ENCODE data around the gene CIB2.

The CIB2 gene

GRCh38 chr15:78064544-78064943, 66.7 kb downstream of the CIB2 start:
- Histone ChIP-seq H3K4me3 (ENCODE audit: low read length) (no peak overlapping the region), H3K9me3 (ENCODE audit: control insufficient read depth, low read length) (no peaks in the 10 kb centered on the region), H3K36me3 (ENCODE audit: control insufficient read depth, insufficient read depth, low read length) (no peaks in the 10 kb centered on the region), H3K4me1 (ENCODE audit: control insufficient read depth, insufficient read depth, low read length) (peaks cover 72% of the 10 kb centered on the region), H3K9ac (ENCODE audit: low read length) (no peak overlapping the region), H3K27me3 (ENCODE audit: control insufficient read depth, insufficient read depth, low read length) (no peaks in the 10 kb centered on the region)

GRCh38 chr15:78063970-78064385, 67.3 kb downstream of the CIB2 start:
- no peaks in the 10 kb centered on the region for H3K9me3 ChIP-seq (ENCODE audit: control insufficient read depth, low read length)
- H3K4me1 ChIP-seq (ENCODE audit: control insufficient read depth, insufficient read depth, low read length), result peaks cover 73% of the 10 kb centered on the region
- no peaks in the 10 kb centered on the region for H3K36me3 ChIP-seq (ENCODE audit: control insufficient read depth, insufficient read depth, low read length)
- H3K4me3 ChIP-seq (ENCODE audit: low read length), result no peak overlapping the region
- no peak overlapping the region for H3K9ac ChIP-seq (ENCODE audit: low read length)
- no peaks in the 10 kb centered on the region for H3K27me3 ChIP-seq (ENCODE audit: control insufficient read depth, insufficient read depth, low read length)

GRCh38 chr15:78063217-78063616, 68.0 kb downstream of the CIB2 start:
- peaks cover 72% of the 10 kb centered on the region for H3K4me1 ChIP-seq (ENCODE audit: control insufficient read depth, insufficient read depth, low read length)

GRCh38 chr15:78061963-78062427, 69.2 kb downstream of the CIB2 start:
- H3K9ac ChIP-seq (ENCODE audit: low read length), result no peak overlapping the region
- no peak overlapping the region for H3K4me3 ChIP-seq (ENCODE audit: low read length)
- H3K9me3 ChIP-seq (ENCODE audit: control insufficient read depth, low read length), result no peaks in the 10 kb centered on the region
- H3K4me1 ChIP-seq (ENCODE audit: control insufficient read depth, insufficient read depth, low read length), result peaks cover 69% of the 10 kb centered on the region
- H3K27me3 ChIP-seq (ENCODE audit: control insufficient read depth, insufficient read depth, low read length), result no peaks in the 10 kb centered on the region
- H3K36me3 ChIP-seq (ENCODE audit: control insufficient read depth, insufficient read depth, low read length), result no peaks in the 10 kb centered on the region

More at GRCh38 chr15:78063217-78063616, 68.0 kb downstream of the CIB2 start:
- H3K27me3 ChIP-seq (ENCODE audit: control insufficient read depth, insufficient read depth, low read length), result no peaks in the 10 kb centered on the region
- H3K36me3 ChIP-seq (ENCODE audit: control insufficient read depth, insufficient read depth, low read length), result no peaks in the 10 kb centered on the region
- no peak overlapping the region for H3K9ac ChIP-seq (ENCODE audit: low read length)
- no peaks in the 10 kb centered on the region for H3K9me3 ChIP-seq (ENCODE audit: control insufficient read depth, low read length)
- H3K4me3 ChIP-seq (ENCODE audit: low read length), result no peak overlapping the region

- no peak overlapping the region for H3K9ac ChIP-seq (ENCODE audit: low read length)
- H3K4me1 ChIP-seq (ENCODE audit: control insufficient read depth, insufficient read depth, low read length), result peaks cover 69% of the 10 kb centered on the region
- no peaks in the 10 kb centered on the region for H3K36me3 ChIP-seq (ENCODE audit: control insufficient read depth, insufficient read depth, low read length)
Measured at GRCh38 chr15:78060232-78060631, 71.0 kb downstream of the CIB2 start.

GRCh38 chr15:78059110-78059839, 72.0 kb downstream of the CIB2 start:
- Histone ChIP-seq H3K27me3 (ENCODE audit: control insufficient read depth, insufficient read depth, low read length) (no peaks in the 10 kb centered on the region), H3K4me3 (ENCODE audit: low read length) (no peak overlapping the region), H3K9me3 (ENCODE audit: control insufficient read depth, low read length) (no peaks in the 10 kb centered on the region), H3K9ac (ENCODE audit: low read length) (no peak overlapping the region), H3K4me1 (ENCODE audit: control insufficient read depth, insufficient read depth, low read length) (peaks cover 71% of the 10 kb centered on the region), H3K36me3 (ENCODE audit: control insufficient read depth, insufficient read depth, low read length) (no peaks in the 10 kb centered on the region)

More at GRCh38 chr15:78060232-78060631, 71.0 kb downstream of the CIB2 start:
- Histone ChIP-seq H3K9me3 (ENCODE audit: control insufficient read depth, low read length) (no peaks in the 10 kb centered on the region), H3K4me3 (ENCODE audit: low read length) (no peak overlapping the region), H3K27me3 (ENCODE audit: control insufficient read depth, insufficient read depth, low read length) (no peaks in the 10 kb centered on the region)

GRCh38 chr15:78058401-78058935, 72.8 kb downstream of the CIB2 start:
- no peaks in the 10 kb centered on the region for H3K9me3 ChIP-seq (ENCODE audit: control insufficient read depth, low read length)
- H3K4me1 ChIP-seq (ENCODE audit: control insufficient read depth, insufficient read depth, low read length), result peaks cover 63% of the 10 kb centered on the region
- H3K36me3 ChIP-seq (ENCODE audit: control insufficient read depth, insufficient read depth, low read length), result peaks cover 4% of the 10 kb centered on the region
- H3K4me3 ChIP-seq (ENCODE audit: low read length), result no peak overlapping the region
- H3K27me3 ChIP-seq (ENCODE audit: control insufficient read depth, insufficient read depth, low read length), result no peaks in the 10 kb centered on the region
- H3K9ac ChIP-seq (ENCODE audit: low read length), result no peak overlapping the region

- Histone ChIP-seq H3K36me3 (ENCODE audit: control insufficient read depth, insufficient read depth, low read length) (peaks cover 7% of the 10 kb centered on the region), H3K4me1 (ENCODE audit: control insufficient read depth, insufficient read depth, low read length) (peaks cover 57% of the 10 kb centered on the region), H3K9me3 (ENCODE audit: control insufficient read depth, low read length) (no peaks in the 10 kb centered on the region), H3K9ac (ENCODE audit: low read length) (peak overlapping the region; percentile 10), H3K27me3 (ENCODE audit: control insufficient read depth, insufficient read depth, low read length) (no peaks in the 10 kb centered on the region), H3K4me3 (ENCODE audit: low read length) (no peak overlapping the region)
Measured at GRCh38 chr15:78057803-78058202, 73.4 kb downstream of the CIB2 start.

GRCh38 chr15:78056714-78057269, 74.5 kb downstream of the CIB2 start:
- H3K36me3 ChIP-seq (ENCODE audit: control insufficient read depth, insufficient read depth, low read length), result peaks cover 7% of the 10 kb centered on the region
- H3K4me1 ChIP-seq (ENCODE audit: control insufficient read depth, insufficient read depth, low read length), result peaks cover 65% of the 10 kb centered on the region
- peak overlapping the region; percentile 31 for H3K9ac ChIP-seq (ENCODE audit: low read length)
- no peaks in the 10 kb centered on the region for H3K27me3 ChIP-seq (ENCODE audit: control insufficient read depth, insufficient read depth, low read length)
- H3K4me3 ChIP-seq (ENCODE audit: low read length), result no peak overlapping the region
- H3K9me3 ChIP-seq (ENCODE audit: control insufficient read depth, low read length), result no peaks in the 10 kb centered on the region

- peak overlapping the region; percentile 31 for H3K9ac ChIP-seq (ENCODE audit: low read length)
- H3K4me3 ChIP-seq (ENCODE audit: low read length), result no peak overlapping the region
- H3K4me1 ChIP-seq (ENCODE audit: control insufficient read depth, insufficient read depth, low read length), result peaks cover 72% of the 10 kb centered on the region
- H3K27me3 ChIP-seq (ENCODE audit: control insufficient read depth, insufficient read depth, low read length), result no peaks in the 10 kb centered on the region
- no peaks in the 10 kb centered on the region for H3K9me3 ChIP-seq (ENCODE audit: control insufficient read depth, low read length)
- H3K36me3 ChIP-seq (ENCODE audit: control insufficient read depth, insufficient read depth, low read length), result peaks cover 7% of the 10 kb centered on the region
Measured at GRCh38 chr15:78055919-78056713, 75.1 kb downstream of the CIB2 start.

- H3K4me1 ChIP-seq (ENCODE audit: control insufficient read depth, insufficient read depth, low read length), result peaks cover 77% of the 10 kb centered on the region
- H3K9ac ChIP-seq (ENCODE audit: low read length), result no peak overlapping the region
- H3K4me3 ChIP-seq (ENCODE audit: low read length), result no peak overlapping the region
- H3K36me3 ChIP-seq (ENCODE audit: control insufficient read depth, insufficient read depth, low read length), result peaks cover 7% of the 10 kb centered on the region
- no peaks in the 10 kb centered on the region for H3K27me3 ChIP-seq (ENCODE audit: control insufficient read depth, insufficient read depth, low read length)
- H3K9me3 ChIP-seq (ENCODE audit: control insufficient read depth, low read length), result no peaks in the 10 kb centered on the region
Measured at GRCh38 chr15:78054966-78055365, 76.3 kb downstream of the CIB2 start.

Data from mucosa of stomach (tissue), 1 donor.